Endothelial cell of umbilical vein (primary cell): ENCODE results near the gene DCUN1D4. TPM values are rescaled to one million over a fixed set of nuclear protein-coding genes. Genes with fewer than 3 reads are reported as not detected.

Source experiments
- BruUV-seq: library from RNA; stranded (reverse); fragments of 400-500 nt; replicated peaks from 2 replicates; lab custom pipeline; 2021; lab: Mats Ljungman, UMichigan
- CTCF ChIA-PET: fragments of 300-600, 350-600 bp; sonication (Branson Sonifier 250); formaldehyde crosslinking; loops from one replicate; lab custom pipeline; 2021; ENCODE audit warnings: antibody characterized with exemption, inconsistent platforms; lab: Charles Lee
- POLR2A ChIA-PET: fragments of 300-600, 350-600 bp; sonication (Branson Sonifier 250); formaldehyde crosslinking; loops from one replicate; lab custom pipeline; 2021; ENCODE audit warnings: antibody characterized with exemption, inconsistent platforms; lab: Charles Lee
- DNase-seq: peaks from one replicate; pipeline ENCODE4 v3.0.0-alpha.2; 2011; ENCODE audit warnings: low read depth, low spot score
- FAIRE-seq: peaks from 2 replicates; lab custom pipeline; 2011; peaks lifted over from hg19 to GRCh38; lab: Jason Lieb, UNC
- H2AFZ ChIP-seq: 2 replicates; pipeline ENCODE4 v1.6.0; 2012; ENCODE audit warnings: low read depth, low read length, control low read depth, inconsistent platforms
- H3K27ac ChIP-seq: 2 replicates; pipeline ENCODE4 v1.5.1; 2011; ENCODE audit warnings: low read depth, mild to moderate bottlenecking, control low read depth, low read length, moderate library complexity; ENCODE audit not compliant: insufficient read depth
- H3K27me3 ChIP-seq, 2 experiments: 2 replicates each; pipeline versions ENCODE4 v1.6.0 to v1.6.1; 2011; ENCODE audit warnings: low read length in 2 of 2, mixed read lengths in 1 of 2; ENCODE audit not compliant: control insufficient read depth in 2 of 2, insufficient read depth in 2 of 2
- H3K36me3 ChIP-seq, 2 experiments: 2 replicates in 1 of 2; 3 replicates in 1 of 2; pipeline ENCODE4 v1.5.1; 2011; ENCODE audit warnings: low read length in 2 of 2, mild to moderate bottlenecking in 1 of 2, moderate library complexity in 1 of 2; ENCODE audit not compliant: control insufficient read depth in 2 of 2, insufficient read depth in 2 of 2; ENCODE audit errors: extremely low read depth in 1 of 2
- H3K4me1 ChIP-seq: 3 replicates; pipeline ENCODE4 v1.5.1; 2011; ENCODE audit warnings: mild to moderate bottlenecking, low read length; ENCODE audit not compliant: control insufficient read depth, insufficient read depth; ENCODE audit errors: extremely low read depth
- H3K4me2 ChIP-seq: 2 replicates; pipeline ENCODE4 v1.6.1; 2011; ENCODE audit warnings: low read length, control low read depth, mixed read lengths; ENCODE audit not compliant: insufficient read depth
- H3K4me3 ChIP-seq, 3 experiments: fragments of 200-600 bp in 1 of 3; sonication (generic), shearing (Covaris generic) in 1 of 3; replicated peaks in 1 of 3; 2 replicates each; pipeline ENCODE4 v1.5.1; 2011 to 2016; ENCODE audit warnings: control low read depth in 3 of 3, low read length in 3 of 3, mild to moderate bottlenecking in 2 of 3, inconsistent platforms in 1 of 3, low read depth in 1 of 3, moderate library complexity in 1 of 3; ENCODE audit not compliant: insufficient read depth in 1 of 3
- H3K79me2 ChIP-seq: 2 replicates; pipeline ENCODE4 v1.6.0; 2012; ENCODE audit warnings: low read length, inconsistent platforms; ENCODE audit not compliant: control insufficient read depth, insufficient read depth
- H3K9ac ChIP-seq: replicated peaks from 2 replicates; pipeline ENCODE3; 2011; ENCODE audit warnings: low read length, control low read depth; ENCODE audit not compliant: insufficient read depth; ENCODE audit errors: extremely low read depth
- H3K9me1 ChIP-seq: replicated peaks from 3 replicates; pipeline ENCODE4 v1.6.0; 2011; ENCODE audit warnings: mild to moderate bottlenecking, low read length; ENCODE audit not compliant: control insufficient read depth, insufficient read depth; ENCODE audit errors: extremely low read depth
- H3K9me3 ChIP-seq: replicated peaks from 2 replicates; pipeline ENCODE4 v1.5.1; 2012; ENCODE audit warnings: low read length, inconsistent platforms; ENCODE audit not compliant: control insufficient read depth, insufficient read depth
- H4K20me1 ChIP-seq: replicated peaks from 2 replicates; pipeline ENCODE3; 2011; ENCODE audit warnings: mild to moderate bottlenecking, low read length; ENCODE audit not compliant: control insufficient read depth, insufficient read depth; ENCODE audit errors: extremely low read depth
- MAX ChIP-seq: IDR thresholded peaks from 2 replicates; pipeline ENCODE4 v1.6.1; 2011; ENCODE audit not compliant: insufficient read depth, insufficient read length
- MYC ChIP-seq: IDR thresholded peaks from one replicate; pipeline ENCODE4 v1.6.1; 2011; ENCODE audit warnings: mild to moderate bottlenecking, low read depth, low read length
- POLR2A ChIP-seq: IDR thresholded peaks from 2 replicates; pipeline ENCODE4 v1.6.1; 2012; ENCODE audit warnings: low read depth, mild to moderate bottlenecking, control low read depth, low read length
- POLR2AphosphoS5 ChIP-seq: IDR thresholded peaks from 2 replicates; pipeline ENCODE4 v1.6.1; 2012; ENCODE audit warnings: low read depth, mild to moderate bottlenecking, control low read depth, low read length, moderate library complexity; ENCODE audit not compliant: insufficient read depth
- dilution Hi-C: fragments of 300-500 bp; cut with MboI; formaldehyde crosslinking; loops from one replicate; pipeline ENCODE4 v1.15.0; 2019; ENCODE audit warnings: low sequenced_read_pairs; ENCODE audit not compliant: extremely low pct_ligation_motif_present
- intact Hi-C: fragments of 100-400 bp; cut with micrococcal nuclease; formaldehyde crosslinking; loops from one replicate; pipeline ENCODE4 v1.10.0; 2022
- polyA plus RNA-seq, 4 experiments: library from polyadenylated mRNA; depleted of rRNA in 3 of 4; stranded (reverse) in 3 of 4; unstranded in 1 of 4; fragments of >200 nt; gene quantifications; 2 replicates each; pipeline versions ENCODE4 v1.2.1 to v1.2.3, GENCODE V29; 2011 to 2012; ENCODE audit warnings: missing spikeins in 1 of 4
- total RNA-seq: library from RNA; stranded (reverse); gene quantifications from 2 replicates; pipeline ENCODE4 v1.2.3, GENCODE V29; 2021

Gene DCUN1D4
- total and polyA plus RNA-seq, 2 donors (not counting 3 experiments of a cell fraction or from before 2014, with no cell fraction given) = 24.8 to 50.6 TPM

- Histone ChIP-seq H3K9ac (no peak overlapping the region), H4K20me1 (no peaks in the 10 kb centered on the region), H3K79me2 (no peaks in the 10 kb centered on the region), H3K4me1 (no peaks in the 10 kb centered on the region), H3K27ac (no peak overlapping the region), H3K9me3 (no peaks in the 10 kb centered on the region), H3K27me3 (no peaks in the 10 kb centered on the region), H3K4me3 (no peak overlapping the region), H3K36me3 (no peaks in the 10 kb centered on the region), H2AFZ (no peak overlapping the region), H3K4me2 (no peak overlapping the region), H3K9me1 (no peaks in the 10 kb centered on the region)
- DNase-seq = no peak
- no TSS peak for BruUV-seq
- POLR2A ChIA-PET = no interaction called here
- CTCF ChIA-PET = no interaction called here
- intact Hi-C loops (no loop called here), dilution Hi-C loops (no loop called here)
- no peak for FAIRE-seq
- TF ChIP-seq MYC = no peak
- TF ChIP-seq POLR2AphosphoS5 = no peak
- no peak for TF ChIP-seq POLR2A
- TF ChIP-seq MAX = no peak
Measured at GRCh38 chr4:51942108-51942832, 99.3 kb downstream of the DCUN1D4 start.

- dilution Hi-C loops = no loop called here
- Histone ChIP-seq H3K79me2 (no peaks in the 10 kb centered on the region), H3K9me3 (no peaks in the 10 kb centered on the region), H3K27ac (no peak overlapping the region), H3K4me2 (no peak overlapping the region), H4K20me1 (no peaks in the 10 kb centered on the region), H3K9ac (no peak overlapping the region), H3K4me1 (no peaks in the 10 kb centered on the region), H3K9me1 (no peaks in the 10 kb centered on the region), H2AFZ (no peak overlapping the region), H3K4me3 (no peak overlapping the region), H3K27me3 (no peaks in the 10 kb centered on the region), H3K36me3 (no peaks in the 10 kb centered on the region)
- no TSS peak for BruUV-seq
- TF ChIP-seq MYC (no peak), POLR2AphosphoS5 (no peak)
- ChIA-PET POLR2A (no interaction called here), CTCF (no interaction called here)
- FAIRE-seq = no peak
- DNase-seq = no peak
- intact Hi-C loops = no loop called here
Measured at GRCh38 chr4:51942833-51943215, 99.9 kb downstream of the DCUN1D4 start.
